Stimulated activated CD8-positive, alpha-beta memory T cell treated with anti-CD3 and anti-CD28 coated beads, Interleukin-7, amount 100 ng/mL, for 1 hour (primary cell): Measurements from ENCODE around the gene PROSER2.
"Not testable (repeated sequence)": the region's sequence is repeated elsewhere in the genome, so short reads cannot be mapped to it uniquely, and the experiment has no call there.

Experiments
- DNase-seq, 2 donors: peaks; one replicate each; pipeline ENCODE4 v3.0.0-alpha.2; 2020; ENCODE audit warnings: low read depth in 2 of 2

Gene PROSER2

DNA sequence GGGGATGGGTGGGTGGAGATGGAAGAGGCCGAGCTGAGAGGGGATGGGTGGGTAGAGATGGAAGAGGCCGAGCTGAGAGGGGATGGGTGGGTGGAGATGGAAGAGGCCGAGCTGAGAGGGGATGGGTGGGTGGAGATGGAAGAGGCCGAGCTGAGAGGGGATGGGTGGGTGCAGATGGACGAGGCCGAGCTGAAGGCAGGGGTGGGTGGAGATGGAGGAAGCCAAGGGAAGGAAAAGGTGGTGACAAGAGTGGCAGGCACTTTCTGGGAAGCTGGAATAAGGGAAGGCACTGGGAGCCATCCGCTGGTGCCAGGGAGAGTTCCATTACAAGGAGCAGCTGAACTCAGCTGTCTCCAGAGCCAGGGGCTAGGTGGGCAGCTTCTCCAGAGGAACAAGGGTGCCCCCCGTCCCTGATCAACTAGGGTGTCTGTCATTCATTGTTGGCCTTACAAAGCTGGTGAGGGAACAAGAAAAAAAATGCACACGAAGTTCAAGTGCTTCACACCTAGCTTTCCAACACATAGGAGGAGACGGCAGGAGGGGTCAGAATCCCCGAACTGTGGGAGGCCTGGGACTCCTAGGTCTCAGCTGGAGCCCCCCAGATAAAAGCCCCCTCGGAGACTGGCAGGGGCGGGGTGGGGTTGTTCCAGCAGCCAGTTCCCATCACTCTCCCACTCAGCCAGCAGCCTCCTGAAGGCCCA is 62.4 kb downstream of the PROSER2 start:
- DNase-seq = no peak

DNA sequence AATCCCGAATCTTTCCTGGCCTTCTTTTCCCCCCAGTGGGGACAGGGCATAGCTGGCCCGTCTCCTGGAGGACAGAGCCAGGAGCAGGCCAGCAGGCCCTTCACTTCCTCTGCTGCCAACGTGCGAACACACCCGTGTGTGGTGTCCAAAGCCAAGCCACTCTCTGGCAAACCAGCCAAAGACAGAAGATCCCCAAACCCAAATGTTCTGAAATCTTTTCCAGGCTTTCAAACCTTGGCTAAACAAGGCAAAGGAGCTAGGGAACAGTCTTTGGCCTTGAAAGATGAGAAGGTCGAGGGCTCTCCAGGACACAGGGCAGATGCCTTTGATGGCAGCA is 63.0 kb downstream of the PROSER2 start:
- no peak for DNase-seq

DNA sequence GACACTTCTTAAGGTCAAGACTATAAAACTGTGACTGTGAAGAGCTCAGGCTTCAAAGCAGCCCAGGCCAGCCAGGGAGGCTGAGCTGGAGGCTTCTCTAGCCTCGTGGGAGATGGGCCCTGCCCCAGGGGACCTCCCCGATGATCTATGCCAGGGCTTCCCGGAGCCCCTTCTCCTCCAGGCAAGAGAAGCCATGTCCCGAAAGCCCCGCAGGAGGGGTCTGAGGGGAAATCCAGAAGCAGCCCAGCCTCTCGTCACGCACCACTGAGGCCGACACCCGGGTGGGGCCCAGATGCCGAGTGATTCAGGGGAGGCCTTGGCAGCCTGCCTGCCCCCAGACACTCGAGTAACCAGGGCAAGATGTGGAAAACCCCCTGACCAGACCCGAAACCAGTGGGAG is 63.7 kb downstream of the PROSER2 start:
- no peak for DNase-seq

DNA sequence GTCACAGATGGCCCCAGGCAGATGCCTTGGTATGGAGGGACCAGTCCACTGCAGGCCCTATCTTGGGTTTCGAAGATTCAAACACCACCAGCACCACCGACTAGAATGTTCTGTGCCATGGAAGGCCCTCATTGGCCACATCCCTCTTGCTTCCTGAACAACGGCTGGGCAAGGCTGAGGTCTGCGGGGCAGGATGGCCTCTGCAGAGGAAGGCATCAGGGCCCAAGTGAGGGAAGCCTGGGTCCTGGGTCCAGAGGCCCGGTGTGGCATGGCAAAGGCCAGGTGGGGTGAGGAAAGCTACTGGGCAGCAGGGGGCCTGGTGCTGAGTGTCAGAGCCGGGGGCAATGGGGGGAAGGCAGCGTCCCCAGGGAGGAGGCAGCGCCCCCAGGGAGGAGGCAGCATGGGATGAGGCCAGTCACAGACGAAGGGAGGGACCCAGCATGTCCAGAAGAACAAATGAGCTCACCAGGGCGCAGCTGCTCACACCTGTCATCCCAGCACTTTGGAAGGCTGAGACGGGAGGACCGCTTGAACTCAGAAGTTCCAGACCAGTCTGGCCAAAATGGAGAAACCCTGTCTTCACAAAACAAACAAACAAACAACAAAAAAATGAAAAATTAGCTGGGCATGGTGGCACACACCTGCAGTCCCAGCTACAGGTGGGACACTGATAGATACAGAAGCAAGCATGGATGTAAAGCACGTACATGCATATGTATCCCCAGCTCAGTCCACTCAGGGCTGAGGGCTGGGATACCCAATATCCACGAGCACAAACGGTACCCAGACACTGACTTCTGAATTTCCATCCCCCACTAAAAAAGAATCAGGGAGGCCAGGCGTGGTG is 64.4 kb downstream of the PROSER2 start:
- no peak for DNase-seq

DNA sequence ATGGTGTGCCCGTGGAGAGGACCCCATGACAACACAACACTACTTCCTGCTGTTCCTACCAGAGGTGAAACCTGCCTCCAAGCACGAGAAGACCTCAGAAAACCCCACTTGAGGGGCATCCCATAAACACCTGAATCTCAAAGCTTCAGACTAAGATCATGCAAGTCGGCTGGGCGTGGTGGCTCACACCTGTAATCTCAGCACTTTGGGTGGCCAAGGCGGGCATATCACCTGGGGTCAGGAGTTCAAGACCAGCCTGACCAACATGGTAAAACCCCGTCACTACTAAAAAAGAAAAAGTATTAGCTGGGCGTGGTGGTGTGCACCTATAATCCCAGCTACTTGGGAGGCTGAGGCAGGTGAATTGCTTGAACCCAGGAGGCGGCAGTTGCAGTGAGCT is 66.1 kb downstream of the PROSER2 start:
- DNase-seq = not testable (repeated sequence)

DNA sequence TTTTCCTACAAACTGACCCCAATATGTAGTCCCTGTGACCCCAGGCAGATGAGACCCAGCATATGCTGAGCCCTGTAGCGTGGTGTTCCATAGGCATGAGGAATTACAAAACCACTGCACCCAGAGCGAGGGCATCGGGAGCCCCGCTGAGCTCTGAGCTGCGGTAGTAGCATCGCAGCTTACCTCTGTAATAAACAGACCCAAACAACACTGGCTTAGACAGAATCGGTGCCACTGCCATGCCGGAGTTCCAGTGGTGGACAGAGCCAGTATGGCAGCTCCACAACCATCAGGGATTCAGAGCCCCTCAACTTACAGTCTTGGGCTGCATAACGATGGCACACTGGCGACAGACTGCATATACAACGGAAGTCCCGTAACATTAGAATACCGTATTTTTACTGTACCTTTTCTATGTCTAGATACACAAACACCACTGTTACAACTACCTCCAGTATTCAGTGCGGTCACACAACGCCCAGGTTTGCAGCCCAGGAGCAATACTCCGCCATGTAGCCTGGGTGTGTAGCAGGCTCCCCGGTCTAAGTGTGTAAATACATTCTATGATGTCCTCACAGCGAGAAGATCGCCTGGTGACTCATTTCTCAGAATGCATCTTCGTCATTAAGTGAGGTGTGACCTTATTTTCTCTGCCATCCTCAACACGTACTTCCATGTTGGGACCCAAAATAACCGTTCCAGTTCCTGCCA is 68.8 kb downstream of the PROSER2 start:
- no peak for DNase-seq

DNA sequence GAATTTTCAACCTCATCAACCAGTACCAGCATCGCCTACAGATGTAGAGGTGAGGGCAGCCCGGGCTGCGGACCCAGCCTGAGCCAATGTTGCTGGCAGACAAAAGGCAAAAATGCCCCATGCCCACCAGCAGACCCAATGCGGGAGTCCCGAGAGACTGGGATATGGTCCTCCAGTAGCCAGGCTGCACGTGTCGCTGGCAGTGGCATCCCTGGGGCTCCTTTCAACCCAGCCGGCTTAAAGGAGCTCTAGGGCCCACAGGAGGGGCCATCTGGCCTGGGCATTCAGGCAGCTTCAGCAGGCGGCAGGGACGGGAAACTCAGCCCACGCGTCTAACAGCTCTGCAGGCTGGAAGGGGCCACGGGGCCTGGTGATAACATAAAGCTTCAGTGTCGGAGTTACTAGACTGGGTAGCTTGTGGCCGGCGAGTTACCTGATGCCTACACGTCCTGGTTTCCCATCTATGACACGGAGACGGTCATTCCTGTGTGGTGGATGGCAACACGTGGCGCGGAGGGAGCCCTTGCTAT is 70.7 kb downstream of the PROSER2 start:
- no peak for DNase-seq

DNA sequence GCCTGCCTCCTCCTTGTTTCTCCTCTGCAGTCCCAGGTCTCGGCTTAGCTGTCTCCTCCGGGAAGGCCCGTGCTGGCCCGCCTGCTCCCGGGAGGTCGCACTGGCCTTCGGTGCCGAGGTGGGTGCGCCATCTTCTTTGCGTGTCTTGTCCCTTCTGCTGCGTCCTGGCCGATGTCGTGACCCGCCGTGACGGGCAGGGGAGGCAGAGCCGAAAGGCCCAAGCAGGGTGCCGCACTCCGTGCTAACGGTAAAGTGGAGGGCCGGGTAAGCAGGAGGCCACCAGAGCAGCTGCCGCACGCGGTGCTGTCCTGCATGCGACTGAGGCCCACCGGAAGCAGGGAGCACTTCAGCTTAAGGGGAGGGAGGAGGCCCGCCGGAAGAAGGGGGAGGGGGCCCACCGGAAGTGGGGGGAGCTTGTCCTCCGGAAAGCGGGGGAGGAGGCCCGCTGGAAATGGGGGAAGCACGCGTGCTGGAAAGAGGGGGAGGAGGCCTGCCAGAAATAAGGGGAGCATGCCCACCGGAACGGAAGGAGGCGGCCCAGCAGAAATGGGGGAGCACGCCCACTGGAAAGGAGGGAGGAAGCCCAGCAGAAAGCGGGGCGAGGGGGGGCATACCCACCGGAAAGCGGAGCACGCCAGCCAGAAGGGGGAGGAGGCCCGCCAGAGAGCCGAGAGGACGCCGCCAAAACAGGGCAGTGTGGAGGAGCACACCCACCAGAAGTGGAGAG is 71.4 kb downstream of the PROSER2 start:
- DNase-seq = no peak

DNA sequence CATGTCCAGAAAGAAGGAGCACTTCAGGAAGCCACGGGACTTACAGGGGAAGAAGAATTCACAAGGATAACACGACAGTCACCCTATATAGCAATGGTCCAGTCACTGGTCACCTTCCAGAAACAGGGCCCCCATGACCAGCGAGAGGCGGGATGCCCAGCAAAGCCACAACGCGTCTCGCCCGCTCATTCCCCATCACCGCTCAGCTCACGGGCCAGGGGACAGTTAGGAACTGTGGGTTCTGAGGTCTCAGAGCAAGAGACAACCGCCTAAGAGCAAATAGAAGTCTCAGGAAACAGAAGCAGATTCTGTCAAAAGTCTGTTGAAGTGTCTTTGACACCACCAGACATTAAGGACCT is 71.9 kb downstream of the PROSER2 start:
- DNase-seq = no peak

DNA sequence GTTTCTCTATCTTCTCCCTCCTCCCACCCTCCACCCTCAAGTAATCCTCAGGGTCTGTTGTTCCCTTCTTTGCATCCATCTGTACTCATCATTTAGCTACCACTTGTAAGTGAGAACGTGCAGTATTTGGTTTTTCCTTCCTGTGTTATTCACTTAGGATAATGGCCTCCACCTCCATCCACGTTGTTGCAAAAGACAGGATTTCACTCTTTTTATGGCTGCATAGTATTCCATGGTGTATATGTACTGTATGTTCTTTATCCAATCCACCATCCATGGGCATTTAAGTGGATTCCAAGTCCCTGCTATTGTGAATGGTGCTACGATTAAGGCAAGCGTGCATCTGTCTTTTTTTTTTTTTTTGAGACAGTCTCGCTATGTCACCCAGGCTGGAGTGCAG is 72.4 kb downstream of the PROSER2 start:
- no peak for DNase-seq

DNA sequence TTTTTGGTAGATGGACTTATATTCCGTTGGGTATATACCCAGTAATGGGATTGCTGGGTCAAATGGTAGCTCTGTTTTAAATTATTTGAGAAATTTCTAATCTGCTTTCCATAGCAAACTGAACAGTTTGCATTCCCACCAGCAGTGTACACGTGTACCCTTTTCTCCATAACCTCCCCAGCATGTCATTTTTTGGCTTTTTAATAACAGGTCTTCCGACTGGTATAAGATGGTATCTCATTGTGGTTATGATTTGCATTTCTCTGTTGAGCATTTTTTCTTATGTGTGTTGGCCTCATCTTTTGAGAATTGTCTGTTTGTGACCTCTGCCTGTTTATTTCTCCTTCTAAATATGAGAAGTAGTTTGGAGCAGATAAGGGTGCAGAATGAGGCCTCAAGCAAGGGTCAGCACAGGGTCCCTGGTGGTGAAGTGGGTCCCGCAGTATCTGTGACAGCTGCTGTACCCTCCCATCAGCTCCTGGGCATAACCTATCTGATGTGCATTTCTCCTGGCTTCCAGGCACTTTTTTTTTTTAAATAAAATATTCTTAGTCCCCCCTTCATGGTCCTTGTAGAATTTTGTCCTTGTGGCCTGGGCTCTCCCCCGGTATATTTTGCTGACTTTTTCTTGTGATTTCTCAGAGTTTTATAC is 73.5 kb downstream of the PROSER2 start:
- no peak for DNase-seq

DNA sequence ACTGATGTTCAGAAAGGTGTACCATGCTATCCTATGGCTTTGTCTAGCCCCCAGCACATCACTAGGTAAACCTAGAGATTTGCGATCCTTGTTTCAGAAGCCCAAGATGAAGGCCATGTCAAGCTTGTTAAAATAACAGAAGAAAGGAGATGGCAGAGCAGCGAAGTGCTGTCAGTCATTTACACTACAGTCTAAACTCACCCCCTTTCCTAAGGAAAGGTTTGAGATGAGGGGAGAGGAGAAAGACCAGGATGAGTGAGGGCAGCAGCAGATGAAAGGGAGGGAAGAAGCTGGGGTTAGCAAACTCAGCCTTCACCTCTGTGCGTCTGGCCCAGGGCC is 74.8 kb downstream of the PROSER2 start:
- DNase-seq = no peak

DNA sequence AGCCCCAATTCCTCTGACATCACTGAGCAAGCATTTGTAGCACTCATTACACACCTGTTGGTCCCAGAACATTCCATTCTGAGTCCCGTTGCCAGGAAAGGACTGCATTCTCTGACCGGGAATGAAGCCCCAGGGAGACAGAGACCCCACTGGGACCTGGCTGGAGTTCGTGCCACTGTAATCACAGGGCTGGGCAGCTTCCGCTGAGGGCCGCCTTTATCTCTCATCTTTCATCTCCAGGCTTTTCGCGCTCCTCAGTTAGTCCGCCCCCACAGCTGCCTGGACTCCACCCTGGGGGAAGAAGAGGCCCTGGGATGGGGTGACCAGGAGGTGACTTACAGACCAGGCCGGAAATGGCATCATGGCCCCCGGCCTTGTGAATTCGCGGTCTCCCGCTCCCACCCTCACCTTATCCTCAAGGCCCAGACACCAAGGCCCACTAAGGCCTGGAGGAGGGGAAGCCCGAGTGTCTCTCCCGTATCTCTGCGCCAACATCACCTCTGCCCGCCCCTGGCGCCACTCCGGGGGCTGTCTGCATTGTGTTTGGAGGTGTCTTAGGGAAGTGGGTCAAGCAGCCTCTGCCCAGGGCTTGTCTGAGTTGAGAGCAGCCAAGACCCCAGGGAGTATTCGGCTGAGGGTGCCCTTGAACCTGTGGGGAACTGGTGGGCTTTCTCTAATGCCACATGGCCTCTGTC is 75.4 kb downstream of the PROSER2 start:
- DNase-seq = no peak

DNA sequence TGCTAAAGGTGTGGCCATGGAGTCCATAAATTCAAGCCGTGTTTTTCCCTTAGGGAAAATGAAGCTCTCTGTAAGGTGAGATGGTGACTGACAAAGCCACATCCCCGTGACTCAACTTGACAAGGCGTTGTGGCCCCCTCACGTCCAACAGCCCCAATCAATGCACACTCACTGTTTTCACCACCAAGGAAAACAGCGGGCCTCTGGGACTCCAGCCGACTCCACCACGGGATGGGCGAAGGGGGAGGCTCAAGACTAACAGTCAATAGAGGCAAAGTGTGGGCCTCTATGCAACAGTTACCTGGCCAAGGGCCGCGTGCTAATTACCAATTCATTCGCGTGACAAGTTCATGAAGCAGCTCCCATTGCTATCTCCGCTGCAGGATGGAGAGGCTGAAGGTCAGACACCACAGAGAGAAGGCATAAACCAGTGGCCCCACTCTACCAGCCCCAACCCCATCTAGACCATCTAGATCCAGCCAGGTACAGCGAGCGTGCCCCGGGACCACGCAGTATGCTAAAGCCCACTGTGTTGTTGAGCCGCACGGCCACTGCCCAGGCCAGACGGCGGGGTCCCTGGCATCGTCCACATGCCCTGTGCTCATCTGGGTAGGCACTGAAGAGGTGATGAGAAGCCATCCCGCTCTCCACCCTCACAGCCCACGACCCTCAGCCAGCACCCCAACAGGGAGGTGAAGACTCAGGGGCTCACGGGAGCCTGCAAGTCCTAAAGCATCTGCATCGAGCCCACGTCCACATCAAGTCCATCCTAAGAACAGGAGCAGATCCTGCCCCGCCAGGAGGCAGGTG is 76.1 kb downstream of the PROSER2 start:
- no peak for DNase-seq

DNA sequence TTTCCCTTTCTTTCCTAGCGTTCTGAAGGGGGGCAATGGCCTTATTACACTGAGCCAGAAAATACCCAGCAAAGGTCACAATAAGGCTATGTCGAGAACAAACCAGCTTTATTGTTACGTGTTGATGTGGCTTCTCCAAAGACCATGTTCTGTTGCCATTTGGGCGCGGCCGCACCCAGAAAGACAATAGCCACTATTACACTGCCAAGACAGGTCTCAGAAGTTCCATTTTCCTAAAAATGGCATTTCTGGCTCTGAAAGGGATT is 77.8 kb downstream of the PROSER2 start:
- DNase-seq = no peak

DNA sequence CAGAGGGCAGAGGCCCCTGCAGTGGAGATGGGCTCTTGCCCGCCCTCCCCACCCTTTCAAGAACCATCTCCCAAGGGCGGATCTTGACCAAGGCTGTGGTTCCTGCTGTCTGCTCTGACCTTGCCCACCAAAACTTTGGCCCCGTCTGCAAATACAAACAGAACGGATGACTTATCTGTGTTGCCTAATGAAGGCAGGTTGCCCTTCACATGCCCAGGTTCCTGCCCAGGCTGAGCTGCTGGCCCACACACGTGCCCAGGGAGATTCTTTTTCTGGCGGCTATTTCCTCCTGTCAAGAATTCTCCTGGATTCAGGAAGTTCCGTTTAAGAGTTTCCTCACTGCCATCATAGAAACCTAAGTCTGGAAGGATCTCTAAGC is 78.3 kb downstream of the PROSER2 start:
- DNase-seq = no peak

DNA sequence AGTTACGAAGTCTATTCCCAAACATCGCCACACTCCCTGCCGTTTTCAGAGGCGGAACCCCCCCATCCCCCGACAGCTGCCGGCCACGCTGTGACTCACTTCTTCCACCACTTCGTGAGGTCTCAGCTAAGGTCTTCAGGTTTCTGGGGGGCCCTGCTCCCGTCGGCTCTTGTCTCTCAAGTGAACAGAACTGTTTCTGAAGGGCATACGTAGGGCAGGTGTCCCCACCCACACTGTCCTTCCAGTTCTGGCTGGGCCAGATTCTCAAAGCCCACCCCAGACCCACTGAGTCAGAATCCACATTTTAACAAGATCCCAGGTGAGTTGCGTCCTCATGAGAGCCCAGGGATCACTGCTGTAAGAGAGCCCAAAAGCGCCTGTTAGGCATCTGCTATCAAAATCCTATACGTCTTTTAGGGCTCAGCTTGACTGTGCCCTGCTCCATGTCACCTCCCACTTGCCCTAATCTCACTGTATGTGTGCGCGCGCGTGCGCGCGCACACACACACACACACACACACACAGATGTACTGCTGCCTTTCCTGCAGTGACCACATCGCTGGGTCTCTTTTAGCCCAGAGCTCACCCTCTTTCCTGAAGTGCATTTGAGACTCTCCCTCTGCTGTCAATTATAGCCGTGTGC is 78.8 kb downstream of the PROSER2 start:
- no peak for DNase-seq

DNA sequence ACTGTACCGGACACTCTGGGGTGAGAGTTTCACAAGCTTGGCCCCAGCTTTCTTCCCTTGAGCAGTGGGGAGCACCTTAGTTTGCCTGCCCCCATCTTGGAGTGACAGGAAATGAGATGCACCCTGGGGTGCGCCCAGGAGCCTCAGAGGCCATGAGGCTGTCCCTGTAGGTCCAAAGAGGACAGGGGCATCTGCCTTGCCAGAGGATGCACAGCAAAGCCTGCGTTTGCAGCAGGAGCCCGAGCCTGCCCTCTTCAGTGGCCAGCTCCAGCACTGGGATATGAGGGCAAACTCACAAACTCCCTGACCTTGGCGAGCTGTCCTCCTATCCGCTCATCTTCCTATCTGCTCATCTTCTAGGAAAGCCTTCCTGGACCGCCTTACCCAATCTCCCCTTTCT is 79.5 kb downstream of the PROSER2 start:
- DNase-seq = no peak

DNA sequence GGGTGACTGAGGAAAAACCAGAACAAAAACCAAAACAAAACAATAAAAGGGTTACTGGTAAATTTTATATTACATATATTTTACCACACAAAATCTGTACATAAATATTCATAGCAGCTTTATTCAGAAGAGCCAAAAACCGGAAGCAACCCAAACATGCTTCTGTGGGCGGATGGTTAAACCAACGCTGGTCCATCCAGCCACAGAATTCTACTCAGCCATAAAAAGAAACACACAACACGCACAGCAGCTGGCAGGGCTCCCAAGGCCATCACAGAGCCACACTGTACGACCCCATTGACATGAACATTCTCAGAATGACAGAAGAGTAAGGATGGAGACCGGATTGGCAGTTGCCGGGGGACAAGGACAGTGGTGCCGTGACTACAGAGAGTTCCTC is 83.6 kb downstream of the PROSER2 start:
- DNase-seq = no peak

DNA sequence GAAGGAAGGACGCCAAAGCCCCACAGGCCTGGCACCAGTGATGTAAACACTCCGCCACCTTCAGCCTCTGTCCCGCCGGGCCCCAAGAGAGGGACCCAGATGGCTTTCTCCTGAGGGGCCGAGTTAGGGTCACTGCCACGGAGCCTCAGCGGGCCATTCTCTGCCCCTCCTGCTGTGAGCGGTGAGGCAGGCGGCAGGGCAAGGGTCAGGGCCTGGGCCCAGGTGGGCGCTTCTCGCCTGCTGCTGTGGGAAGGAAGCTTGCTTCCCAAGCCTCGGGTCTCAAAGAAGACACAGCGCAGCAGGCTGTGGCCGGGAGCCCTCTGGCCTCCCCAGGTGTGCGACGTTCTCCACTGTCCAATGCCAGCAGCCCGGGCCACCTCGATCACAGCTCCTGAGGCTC is 84.8 kb downstream of the PROSER2 start:
- DNase-seq = no peak
